Measurements from ENCODE around the gene TMEM106B.
"Not testable (repeated sequence)": the region's sequence is repeated elsewhere in the genome, so short reads cannot be mapped to it uniquely, and the experiment has no call there.

The TMEM106B gene

DNA sequence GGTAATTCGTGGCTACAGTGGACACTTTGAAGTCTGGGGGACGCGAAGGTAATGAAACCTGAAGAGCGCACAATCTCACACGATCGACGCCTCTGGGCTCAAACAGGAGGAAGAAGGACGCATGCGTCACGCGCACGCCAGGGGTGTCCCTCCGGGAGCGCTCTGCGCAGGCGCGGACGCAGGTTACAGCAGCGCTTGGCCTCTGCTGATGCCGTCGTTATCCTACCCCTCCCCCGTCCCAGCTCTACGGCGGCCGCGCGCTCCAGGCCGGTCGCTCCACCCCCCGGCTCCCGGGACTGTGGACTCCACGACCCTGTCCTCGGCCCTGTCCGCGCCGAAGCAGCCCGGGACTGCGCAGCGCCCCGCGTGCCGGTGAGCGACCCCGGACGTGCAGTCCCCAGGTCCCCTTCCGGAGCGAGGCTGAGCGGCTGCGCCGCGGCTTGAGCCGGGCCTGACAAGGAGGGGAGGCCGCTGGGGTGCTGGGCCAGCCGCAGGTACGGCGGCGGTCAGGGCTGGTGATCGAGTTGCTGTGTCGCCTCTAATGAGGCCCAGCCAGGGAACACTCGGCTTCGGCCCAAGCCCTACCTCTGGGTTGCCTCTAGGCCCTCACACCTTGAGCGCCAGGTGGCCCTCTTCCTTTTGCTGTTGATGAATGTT lies at the start of gene TMEM106B:
TMEM106B (plus strand) TSS at position 241 of the 657 bp plus-strand sequence. CDS start 3,517 bp downstream, outside the sequence.
- Histone ChIP-seq H3K4me1 (peaks cover 14% of the 10 kb centered on the region), H3K27me3 (ENCODE audit: low read depth) (no peaks in the 10 kb centered on the region), H3K9me3 (no peaks in the 10 kb centered on the region), H3K4me3 (peak within 1 kb of the TSS; percentile 52), H3K36me3 (replicated peaks) (0 out of 2 replicates have a peak, but pooled peaks cover 3% of the 10 kb centered on the region)
- in situ Hi-C loops (cut with MboI; ENCODE audit: low sequenced_read_pairs), result no loop called here
- peak; percentile 93 to 97 for DNase-seq (ENCODE audit: low spot score in 2 of 2)

DNA sequence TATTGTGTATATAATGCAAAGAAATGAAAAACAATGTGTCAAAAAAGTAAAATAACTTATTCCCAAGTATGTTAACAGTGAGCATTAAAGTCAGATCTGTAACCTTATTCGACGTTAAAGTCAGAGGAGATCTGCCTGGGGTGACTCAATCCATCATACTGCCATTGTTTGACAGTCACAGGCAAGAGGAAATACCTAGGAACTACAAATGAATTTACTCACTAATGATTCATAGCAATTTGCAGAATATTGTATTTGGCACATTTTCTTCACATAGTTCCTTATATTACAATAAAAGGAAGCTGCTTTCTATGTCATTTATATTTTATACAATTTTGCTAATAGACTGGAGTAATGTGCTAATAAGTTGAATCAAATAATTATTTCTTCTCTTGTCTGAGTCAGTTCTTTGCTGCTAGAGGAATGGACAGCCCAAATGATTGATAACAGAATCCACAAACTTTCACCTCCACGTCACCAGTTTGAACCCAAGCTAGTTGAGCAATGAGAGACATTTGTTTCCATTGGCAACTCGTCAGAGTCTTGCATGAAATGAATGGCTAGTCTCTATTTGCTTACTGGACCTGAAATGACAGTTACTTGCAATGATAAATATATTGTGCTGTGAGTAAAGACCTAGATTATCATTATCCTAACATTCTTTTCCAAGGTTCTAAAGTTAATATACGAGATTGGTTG lies 48.5 kb upstream of the TMEM106B start:
- no peaks in the 10 kb centered on the region for H3K9me3 ChIP-seq
- H3K27me3 ChIP-seq (ENCODE audit: low read depth), result no peaks in the 10 kb centered on the region
- no peaks in the 10 kb centered on the region for H3K4me1 ChIP-seq
- no peaks in the 10 kb centered on the region for H3K36me3 ChIP-seq (replicated peaks)
- in situ Hi-C loops (cut with MboI; ENCODE audit: low sequenced_read_pairs), result no loop called here
- no peak for DNase-seq (ENCODE audit: low spot score in 2 of 2)
- no peak overlapping the region for H3K4me3 ChIP-seq

DNA sequence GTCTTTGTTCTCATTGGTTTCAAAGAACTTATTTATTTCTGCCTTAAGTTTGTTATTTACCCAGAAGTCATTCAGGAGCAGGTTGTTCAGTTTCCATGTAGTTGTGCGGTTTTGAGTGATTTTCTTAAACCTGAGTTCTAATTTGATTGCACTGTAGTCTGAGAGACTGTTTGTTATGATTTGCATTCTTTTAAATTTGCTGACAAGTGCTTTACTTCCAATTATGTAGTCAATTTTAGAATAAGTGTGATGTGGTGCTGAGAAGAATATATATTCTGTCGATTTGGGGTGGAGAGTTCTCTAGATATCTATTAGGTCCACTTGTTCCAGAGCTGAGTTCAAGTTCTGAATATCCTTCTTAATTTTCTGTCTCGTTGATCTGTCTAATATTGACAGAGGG lies 43.0 kb upstream of the TMEM106B start:
- H3K36me3 ChIP-seq (replicated peaks); H3K4me1 ChIP-seq; H3K4me3 ChIP-seq; in situ Hi-C loops (cut with MboI; ENCODE audit: low sequenced_read_pairs); H3K9me3 ChIP-seq; DNase-seq (ENCODE audit: low spot score in 2 of 2); H3K27me3 ChIP-seq (ENCODE audit: low read depth): not testable (repeated sequence)

DNA sequence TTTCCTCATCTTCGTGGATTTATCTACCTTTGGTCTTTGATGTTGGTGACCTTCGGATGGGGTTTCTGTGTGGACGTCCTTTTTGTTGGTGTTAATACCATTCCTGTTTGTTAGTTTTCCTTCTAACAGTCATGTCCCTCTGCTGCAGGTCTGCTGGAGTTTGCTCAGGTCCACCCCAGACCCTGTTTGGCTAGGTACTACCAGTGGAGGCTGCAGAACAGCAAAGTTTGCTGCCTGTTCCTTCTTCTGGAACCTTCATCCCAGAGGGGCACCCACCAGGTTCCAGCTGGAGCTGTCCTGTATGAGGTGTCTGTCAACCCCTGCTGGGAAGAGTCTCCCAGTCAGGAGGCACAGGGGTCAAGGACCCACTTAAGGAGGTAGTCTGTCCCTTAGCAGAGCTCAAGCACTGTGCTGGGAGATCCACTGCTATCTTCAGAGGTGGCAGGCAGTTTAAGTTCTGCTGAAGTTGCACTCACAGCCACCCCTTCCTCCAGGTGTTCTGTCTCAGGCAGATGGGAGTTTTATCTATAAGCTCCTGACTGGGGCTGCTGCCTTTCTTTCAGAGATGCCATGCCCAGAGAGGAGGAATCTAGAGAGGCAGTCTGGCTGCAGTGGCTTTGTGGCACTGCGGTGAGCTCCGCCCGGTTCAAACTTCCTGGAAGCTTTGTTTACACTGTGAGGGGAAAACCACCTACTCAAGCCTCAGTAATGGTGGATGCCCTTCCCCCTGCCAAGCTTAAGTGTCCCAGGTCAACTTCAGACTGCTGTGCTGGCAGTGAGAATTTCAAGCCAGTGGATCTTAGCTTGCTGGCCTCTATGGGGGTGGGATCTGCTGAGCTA lies 40.9 kb upstream of the TMEM106B start:
- H3K4me1 ChIP-seq; H3K9me3 ChIP-seq; DNase-seq (ENCODE audit: low spot score in 2 of 2); in situ Hi-C loops (cut with MboI; ENCODE audit: low sequenced_read_pairs); H3K36me3 ChIP-seq (replicated peaks); H3K4me3 ChIP-seq: not testable (repeated sequence)
- H3K27me3 ChIP-seq (ENCODE audit: low read depth), result peaks cover 10% of the 10 kb centered on the region

DNA sequence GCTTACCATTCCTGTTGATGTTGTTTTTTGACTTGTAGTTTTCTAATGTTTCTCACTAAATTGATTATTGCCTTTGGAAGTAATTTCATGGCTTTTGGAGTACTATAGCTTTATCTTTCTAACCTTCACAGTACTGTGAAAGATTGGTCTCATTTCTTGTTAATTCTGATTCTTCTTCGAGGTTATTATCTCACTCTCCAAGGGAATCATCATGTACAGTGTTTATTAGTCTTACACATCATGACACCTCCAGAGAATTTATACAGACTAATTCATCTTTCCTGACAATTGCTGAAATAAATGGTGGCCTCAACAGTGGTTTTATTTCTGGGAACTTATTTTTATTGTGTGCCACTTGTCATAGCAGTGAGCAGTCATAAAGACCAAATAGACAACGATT lies 37.4 kb upstream of the TMEM106B start:
- Histone ChIP-seq H3K4me3 (no peak overlapping the region), H3K36me3 (replicated peaks) (no peaks in the 10 kb centered on the region), H3K9me3 (no peaks in the 10 kb centered on the region), H3K4me1 (peaks cover 5% of the 10 kb centered on the region), H3K27me3 (ENCODE audit: low read depth) (peaks cover 11% of the 10 kb centered on the region)
- in situ Hi-C loops (cut with MboI; ENCODE audit: low sequenced_read_pairs), result no loop called here
- DNase-seq (ENCODE audit: low spot score in 2 of 2), result no peak

DNA sequence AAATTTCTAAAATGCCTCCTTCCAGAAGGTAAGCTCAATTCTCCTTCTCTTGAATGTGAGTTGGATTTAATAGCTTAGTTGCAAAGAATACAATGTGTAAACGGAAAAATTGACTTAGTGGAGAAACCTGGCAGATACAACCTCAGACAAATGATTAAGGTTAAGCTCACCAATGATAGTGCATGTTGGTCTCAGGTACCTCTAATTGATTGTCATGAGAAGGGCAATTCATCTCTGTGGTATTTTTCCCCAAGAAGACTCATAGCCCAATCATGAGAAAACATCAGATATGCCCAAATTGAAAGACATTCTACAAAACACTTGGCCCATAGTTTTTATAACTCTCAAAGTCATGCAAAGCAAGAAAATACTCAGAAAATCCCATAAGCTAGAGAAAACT lies 36.2 kb upstream of the TMEM106B start:
- H3K4me1 ChIP-seq, result peaks cover 5% of the 10 kb centered on the region
- H3K9me3 ChIP-seq, result no peaks in the 10 kb centered on the region
- peaks cover 13% of the 10 kb centered on the region for H3K27me3 ChIP-seq (ENCODE audit: low read depth)
- H3K36me3 ChIP-seq (replicated peaks), result no peaks in the 10 kb centered on the region
- DNase-seq (ENCODE audit: low spot score in 2 of 2), result no peak
- no peak overlapping the region for H3K4me3 ChIP-seq
- in situ Hi-C loops (cut with MboI; ENCODE audit: low sequenced_read_pairs), result no loop called here

DNA sequence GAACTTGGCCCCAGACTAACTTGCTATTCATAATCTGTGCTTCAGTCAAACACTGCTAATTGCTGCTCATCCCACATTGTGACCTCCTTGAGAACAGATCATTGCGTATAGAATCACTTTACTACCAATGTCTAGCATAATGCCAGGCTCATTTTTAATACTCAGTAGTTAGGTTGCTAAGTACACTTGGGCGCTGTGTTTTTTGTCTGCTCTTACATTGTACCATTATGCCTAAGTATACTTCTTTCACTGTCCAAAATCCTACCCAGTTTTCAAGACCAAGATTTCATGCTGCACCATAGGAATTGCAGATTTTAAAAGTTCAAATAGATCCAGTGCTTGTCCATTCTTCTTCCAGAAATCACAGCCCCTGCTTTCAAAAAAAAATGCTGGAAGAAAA lies 32.8 kb upstream of the TMEM106B start:
- no peak for DNase-seq (ENCODE audit: low spot score in 2 of 2)
- peaks cover 5% of the 10 kb centered on the region for H3K4me1 ChIP-seq
- H3K27me3 ChIP-seq (ENCODE audit: low read depth), result peaks cover 6% of the 10 kb centered on the region; the same call in 1 of the 2 replicates
- no peak overlapping the region for H3K4me3 ChIP-seq
- no peaks in the 10 kb centered on the region for H3K9me3 ChIP-seq
- H3K36me3 ChIP-seq (replicated peaks), result no peaks in the 10 kb centered on the region
- in situ Hi-C loops (cut with MboI; ENCODE audit: low sequenced_read_pairs), result no loop called here

DNA sequence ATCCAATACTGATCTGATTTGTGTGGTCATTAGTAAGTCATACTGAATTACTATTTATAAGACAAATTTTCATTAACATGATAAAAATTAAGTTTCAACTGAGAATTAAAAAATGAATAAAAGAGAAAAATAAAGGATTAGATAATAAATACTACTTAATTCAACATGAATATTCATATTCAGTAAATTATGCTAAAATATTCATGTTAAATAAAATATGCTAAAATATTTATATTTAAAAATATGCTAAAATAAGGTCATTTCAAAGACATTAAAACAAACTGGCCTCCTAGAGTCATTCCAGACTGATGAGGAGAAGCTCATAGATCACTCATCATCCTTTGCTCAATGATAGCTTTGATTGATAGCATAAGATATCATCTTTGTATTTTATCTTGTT lies 16.7 kb upstream of the TMEM106B start:
- Histone ChIP-seq H3K9me3 (no peaks in the 10 kb centered on the region), H3K4me1 (peaks cover 14% of the 10 kb centered on the region), H3K36me3 (replicated peaks) (no peaks in the 10 kb centered on the region), H3K27me3 (ENCODE audit: low read depth) (no peaks in the 10 kb centered on the region), H3K4me3 (no peak overlapping the region)
- no peak for DNase-seq (ENCODE audit: low spot score in 2 of 2)
- in situ Hi-C loops (cut with MboI; ENCODE audit: low sequenced_read_pairs), result no loop called here

DNA sequence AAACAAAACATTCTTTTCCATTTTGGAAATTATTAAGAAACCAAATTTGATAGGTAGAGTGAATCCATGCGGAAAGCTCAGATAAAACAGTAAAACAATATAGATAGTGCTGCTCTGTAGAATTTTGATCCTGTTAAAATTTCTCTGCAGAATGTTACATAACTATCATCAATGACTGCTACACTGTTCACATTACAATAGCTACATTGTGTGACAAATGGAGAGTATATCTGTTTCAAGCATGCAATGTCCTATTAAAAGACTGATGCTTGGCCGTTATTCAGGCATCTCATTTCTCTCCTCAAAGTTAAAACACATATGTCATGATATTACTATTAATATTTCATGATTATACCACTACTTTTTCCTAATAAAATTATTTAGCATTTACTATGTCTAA lies 14.7 kb upstream of the TMEM106B start:
- Histone ChIP-seq H3K4me3 (no peak overlapping the region), H3K36me3 (replicated peaks) (no peaks in the 10 kb centered on the region), H3K9me3 (no peaks in the 10 kb centered on the region), H3K4me1 (peaks cover 16% of the 10 kb centered on the region), H3K27me3 (ENCODE audit: low read depth) (no peaks in the 10 kb centered on the region)
- in situ Hi-C loops (cut with MboI; ENCODE audit: low sequenced_read_pairs), result no loop called here
- DNase-seq (ENCODE audit: low spot score in 2 of 2), result no peak

DNA sequence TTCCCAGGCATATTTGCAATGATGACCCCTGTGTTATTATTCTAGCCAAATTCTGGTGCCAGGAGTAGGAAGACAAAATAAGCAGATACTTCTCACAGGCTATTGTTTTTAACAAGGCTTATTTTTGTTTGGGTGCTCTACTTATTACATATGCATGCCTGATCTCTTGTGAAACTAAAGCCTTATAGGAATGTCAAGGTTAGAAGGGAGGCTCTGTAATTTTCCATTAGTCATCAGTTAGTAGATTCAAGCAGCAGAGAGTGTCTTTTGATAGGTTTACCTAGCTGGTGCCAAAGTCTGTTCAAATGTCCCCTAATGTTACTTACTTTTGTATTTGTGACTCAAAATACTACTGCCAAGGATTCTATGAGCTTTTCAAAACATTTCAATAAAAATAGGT lies 11.7 kb upstream of the TMEM106B start:
- no peak overlapping the region for H3K4me3 ChIP-seq
- in situ Hi-C loops (cut with MboI; ENCODE audit: low sequenced_read_pairs), result no loop called here
- no peaks in the 10 kb centered on the region for H3K36me3 ChIP-seq (replicated peaks)
- peaks cover 7% of the 10 kb centered on the region for H3K4me1 ChIP-seq
- H3K27me3 ChIP-seq (ENCODE audit: low read depth), result no peaks in the 10 kb centered on the region
- no peaks in the 10 kb centered on the region for H3K9me3 ChIP-seq
- peak in 1 of 2 experiments; percentile 54 for DNase-seq (ENCODE audit: low spot score in 2 of 2)

DNA sequence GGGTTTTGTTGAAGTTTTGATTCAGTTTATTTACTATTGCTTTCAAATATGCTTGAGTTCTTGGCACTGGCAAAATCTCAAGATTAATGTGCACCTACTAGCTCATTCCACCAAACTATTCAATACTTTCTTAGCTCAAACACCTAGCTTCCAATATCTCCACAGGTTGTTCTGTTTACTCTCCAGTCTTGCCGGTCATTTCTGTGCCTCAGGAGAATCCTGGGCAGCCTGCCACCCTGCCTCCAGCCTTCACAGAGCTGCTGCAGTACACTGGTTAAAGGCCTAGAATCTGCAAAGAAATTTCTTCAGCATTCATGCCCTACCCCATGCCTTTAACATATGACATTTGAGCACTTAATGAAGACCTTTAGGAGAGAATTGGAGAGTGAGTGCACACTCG lies 4.0 kb upstream of the TMEM106B start:
- Histone ChIP-seq H3K27me3 (ENCODE audit: low read depth) (no peaks in the 10 kb centered on the region), H3K9me3 (no peaks in the 10 kb centered on the region), H3K36me3 (replicated peaks) (no peaks in the 10 kb centered on the region), H3K4me1 (peaks cover 6% of the 10 kb centered on the region), H3K4me3 (no peak overlapping the region)
- in situ Hi-C loops (cut with MboI; ENCODE audit: low sequenced_read_pairs), result no loop called here
- DNase-seq (ENCODE audit: low spot score in 2 of 2), result no peak

DNA sequence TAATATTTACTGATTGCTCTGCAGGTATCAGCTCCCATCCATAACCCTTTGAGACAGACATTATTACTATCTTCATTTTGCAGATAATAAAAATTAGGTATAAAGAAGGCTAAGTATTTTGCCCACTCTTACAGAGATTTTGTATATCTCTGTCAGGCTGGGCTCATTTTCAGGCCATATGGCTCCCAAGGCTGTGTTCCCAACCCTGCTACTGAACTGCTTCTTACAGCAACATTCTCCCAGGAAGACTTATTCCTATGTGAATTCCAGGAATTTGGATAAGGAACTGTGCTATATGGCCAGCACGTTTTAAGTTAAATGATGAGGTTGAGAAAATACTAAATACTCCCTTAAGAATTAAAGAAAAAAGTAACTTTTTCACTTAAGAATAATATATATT lies 1.9 kb upstream of the TMEM106B start:
- Histone ChIP-seq H3K9me3 (no peaks in the 10 kb centered on the region), H3K36me3 (replicated peaks) (no peaks in the 10 kb centered on the region), H3K4me1 (peaks cover 14% of the 10 kb centered on the region), H3K4me3 (no peak overlapping the region), H3K27me3 (ENCODE audit: low read depth) (no peaks in the 10 kb centered on the region)
- in situ Hi-C loops (cut with MboI; ENCODE audit: low sequenced_read_pairs), result no loop called here
- no peak for DNase-seq (ENCODE audit: low spot score in 2 of 2)

DNA sequence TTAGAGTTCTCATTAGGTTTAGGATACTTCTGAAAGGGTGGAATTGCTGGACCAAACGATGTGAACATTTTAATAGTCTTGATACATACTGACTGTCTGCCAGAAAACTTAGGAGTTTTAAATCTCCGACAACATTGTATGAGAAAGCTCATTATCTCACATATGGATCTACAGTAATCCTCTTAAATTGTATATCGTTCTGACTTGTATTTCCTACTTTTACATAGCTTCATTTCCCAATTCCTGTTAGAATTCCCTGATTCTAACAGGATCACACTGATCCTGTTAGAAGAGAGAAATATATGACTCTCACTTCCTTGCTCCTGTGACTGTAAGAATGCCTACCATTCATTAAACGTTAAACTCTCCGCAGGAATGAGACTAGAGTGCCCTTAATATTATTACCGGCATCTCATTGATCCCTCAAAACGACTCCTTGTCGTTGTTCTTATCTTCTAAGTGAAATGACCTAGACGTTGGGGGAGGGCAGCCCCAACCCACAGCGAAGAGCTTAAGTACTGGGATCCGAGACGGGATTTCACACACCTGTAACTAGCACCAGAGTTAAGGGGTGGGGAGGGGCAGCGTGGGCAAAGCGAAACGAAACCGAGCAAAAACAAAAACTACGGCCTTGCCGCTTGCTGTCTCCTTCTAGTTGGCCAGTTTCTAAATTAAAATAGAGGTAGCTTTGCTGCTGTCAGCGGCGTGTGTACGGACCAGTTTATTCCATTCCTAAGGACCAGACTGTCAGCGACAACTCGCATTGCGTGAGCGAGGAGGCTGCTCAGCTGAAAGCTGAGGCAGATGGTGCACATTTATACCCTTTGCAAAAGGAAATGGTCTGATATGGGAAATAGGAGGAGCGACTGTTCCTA lies 678 bp upstream of the TMEM106B start:
- in situ Hi-C loops (cut with MboI; ENCODE audit: low sequenced_read_pairs), result no loop called here
- Histone ChIP-seq H3K27me3 (ENCODE audit: low read depth) (no peaks in the 10 kb centered on the region), H3K36me3 (replicated peaks) (0 out of 2 replicates have a peak, but pooled peaks cover 3% of the 10 kb centered on the region), H3K9me3 (no peaks in the 10 kb centered on the region), H3K4me1 (peaks cover 14% of the 10 kb centered on the region), H3K4me3 (peak overlapping the region; percentile 52)
- peak in 1 of 2 experiments; percentile 38 for DNase-seq (ENCODE audit: low spot score in 2 of 2)

All from HAP-1 (cell line).